ENCODE results near the gene PPP2R2B. TPM values are rescaled to one million over a fixed set of nuclear protein-coding genes. Genes with fewer than 3 reads are reported as not detected.

Gene PPP2R2B
- total and polyA plus RNA-seq, 2 donors (not counting 3 experiments of a cell fraction or from before 2014, with no cell fraction given), result not detected

GRCh38 chr5:146866263-146866662, 12.3 kb downstream of the PPP2R2B start:
- Histone ChIP-seq H3K4me1 (ENCODE audit: control insufficient read depth, extremely low read depth, insufficient read depth, low read length) (no peaks in the 10 kb centered on the region), H3K9me1 (replicated peaks; ENCODE audit: control insufficient read depth, extremely low read depth, insufficient read depth, low read length) (no peaks in the 10 kb centered on the region), H3K4me3 (replicated peaks in 1 of 3; ENCODE audit: insufficient read depth in 1 of 3, low read depth in 1 of 3, low read length in 3 of 3) (no peak overlapping the region), H3K79me2 (ENCODE audit: control insufficient read depth, insufficient read depth, low read length) (no peaks in the 10 kb centered on the region), H3K27ac (ENCODE audit: insufficient read depth, low read depth, low read length) (no peak overlapping the region), H3K27me3 (ENCODE audit: control insufficient read depth in 2 of 2, insufficient read depth in 2 of 2, low read length in 2 of 2) (no peaks in the 10 kb centered on the region), H3K9ac (replicated peaks; ENCODE audit: extremely low read depth, insufficient read depth, low read length) (no peak overlapping the region), H3K4me2 (ENCODE audit: insufficient read depth, low read length) (no peak overlapping the region), H3K9me3 (replicated peaks; ENCODE audit: control insufficient read depth, insufficient read depth, low read length) (no peaks in the 10 kb centered on the region), H4K20me1 (replicated peaks; ENCODE audit: control insufficient read depth, extremely low read depth, insufficient read depth, low read length) (no peaks in the 10 kb centered on the region), H2AFZ (ENCODE audit: low read depth, low read length) (no peak overlapping the region), H3K36me3 (ENCODE audit: control insufficient read depth in 2 of 2, extremely low read depth in 1 of 2, insufficient read depth in 2 of 2, low read length in 2 of 2) (no peaks in the 10 kb centered on the region)
- TF ChIP-seq POLR2AphosphoS5 (IDR thresholded peaks at IDR 0.05; ENCODE audit: insufficient read depth, low read depth, low read length), result no peak
- no peak for TF ChIP-seq CTCF (IDR thresholded peaks at IDR 0.05; ENCODE audit: extremely low read depth in 1 of 2, insufficient read depth in 1 of 2, low read depth in 1 of 2, low read length in 2 of 2)
- TF ChIP-seq GATA2 (IDR thresholded peaks at IDR 0.05; ENCODE audit: insufficient read depth, insufficient read length, low read depth, low read length), result no peak
- no peak for TF ChIP-seq POLR2A (IDR thresholded peaks at IDR 0.05; ENCODE audit: low read depth, low read length)
- TF ChIP-seq JUN (IDR thresholded peaks at IDR 0.05; ENCODE audit: borderline replicate concordance, insufficient read depth, insufficient read length, low read depth), result no peak
- TF ChIP-seq EZH2 (IDR thresholded peaks at IDR 0.05; ENCODE audit: borderline replicate concordance, low read depth, low read length, severe bottlenecking), result no peak
- DNase-seq (ENCODE audit: low read depth, low spot score) (no peak), FAIRE-seq (no peak)
- BruUV-seq (replicated peaks), result no TSS peak
- intact Hi-C loops (cut with micrococcal nuclease) (no loop called here), dilution Hi-C loops (cut with MboI; ENCODE audit: extremely low pct_ligation_motif_present, low sequenced_read_pairs) (no loop called here)
- POLR2A ChIA-PET, result no interaction called here
- CTCF ChIA-PET, result interaction anchor here (1.0 kb wide), 1 partner anchor 100 kb away, joined by 4 read pairs; no protein-coding TSS in a partner anchor

GRCh38 chr5:146862641-146863040, 15.9 kb downstream of the PPP2R2B start:
- Histone ChIP-seq H3K27ac (ENCODE audit: insufficient read depth, low read depth, low read length) (no peak overlapping the region), H3K9me1 (replicated peaks; ENCODE audit: control insufficient read depth, extremely low read depth, insufficient read depth, low read length) (no peaks in the 10 kb centered on the region), H2AFZ (ENCODE audit: low read depth, low read length) (no peak overlapping the region), H4K20me1 (replicated peaks; ENCODE audit: control insufficient read depth, extremely low read depth, insufficient read depth, low read length) (no peaks in the 10 kb centered on the region), H3K9ac (replicated peaks; ENCODE audit: extremely low read depth, insufficient read depth, low read length) (no peak overlapping the region), H3K79me2 (ENCODE audit: control insufficient read depth, insufficient read depth, low read length) (no peaks in the 10 kb centered on the region), H3K36me3 (ENCODE audit: control insufficient read depth in 2 of 2, extremely low read depth in 1 of 2, insufficient read depth in 2 of 2, low read length in 2 of 2) (no peaks in the 10 kb centered on the region), H3K4me2 (ENCODE audit: insufficient read depth, low read length) (no peak overlapping the region), H3K4me3 (replicated peaks in 1 of 3; ENCODE audit: insufficient read depth in 1 of 3, low read depth in 1 of 3, low read length in 3 of 3) (no peak overlapping the region), H3K4me1 (ENCODE audit: control insufficient read depth, extremely low read depth, insufficient read depth, low read length) (no peaks in the 10 kb centered on the region), H3K27me3 (ENCODE audit: control insufficient read depth in 2 of 2, insufficient read depth in 2 of 2, low read length in 2 of 2) (no peaks in the 10 kb centered on the region), H3K9me3 (replicated peaks; ENCODE audit: control insufficient read depth, insufficient read depth, low read length) (no peaks in the 10 kb centered on the region)
- POLR2A ChIA-PET, result no interaction called here
- no TSS peak for BruUV-seq (replicated peaks)
- intact Hi-C loops (cut with micrococcal nuclease), result no loop called here
- DNase-seq (ENCODE audit: low read depth, low spot score) (no peak), FAIRE-seq (no peak)
- CTCF ChIA-PET, result no interaction called here
- dilution Hi-C loops (cut with MboI; ENCODE audit: extremely low pct_ligation_motif_present, low sequenced_read_pairs), result no loop called here
- TF ChIP-seq JUN (IDR thresholded peaks at IDR 0.05; ENCODE audit: borderline replicate concordance, insufficient read depth, insufficient read length, low read depth), result no peak
- no peak for TF ChIP-seq POLR2AphosphoS5 (IDR thresholded peaks at IDR 0.05; ENCODE audit: insufficient read depth, low read depth, low read length)
- TF ChIP-seq POLR2A (IDR thresholded peaks at IDR 0.05; ENCODE audit: low read depth, low read length), result no peak
- TF ChIP-seq EZH2 (IDR thresholded peaks at IDR 0.05; ENCODE audit: borderline replicate concordance, low read depth, low read length, severe bottlenecking), result no peak
- TF ChIP-seq FOS (IDR thresholded peaks at IDR 0.05; ENCODE audit: borderline replicate concordance, insufficient read depth, low read length), result no peak
- TF ChIP-seq MYC (IDR thresholded peaks at IDR 0.05; ENCODE audit: low read depth, low read length), result no peak
- no peak for TF ChIP-seq GATA2 (IDR thresholded peaks at IDR 0.05; ENCODE audit: insufficient read depth, insufficient read length, low read depth, low read length)
